Measurements from ENCODE around the gene PAX6. TPM values are rescaled to one million over a fixed set of nuclear protein-coding genes. Genes with fewer than 3 reads are reported as not detected.

PAX6 gene
- total RNA-seq, 1 experiment from 2014 or later, result 22.4 TPM

DNA sequence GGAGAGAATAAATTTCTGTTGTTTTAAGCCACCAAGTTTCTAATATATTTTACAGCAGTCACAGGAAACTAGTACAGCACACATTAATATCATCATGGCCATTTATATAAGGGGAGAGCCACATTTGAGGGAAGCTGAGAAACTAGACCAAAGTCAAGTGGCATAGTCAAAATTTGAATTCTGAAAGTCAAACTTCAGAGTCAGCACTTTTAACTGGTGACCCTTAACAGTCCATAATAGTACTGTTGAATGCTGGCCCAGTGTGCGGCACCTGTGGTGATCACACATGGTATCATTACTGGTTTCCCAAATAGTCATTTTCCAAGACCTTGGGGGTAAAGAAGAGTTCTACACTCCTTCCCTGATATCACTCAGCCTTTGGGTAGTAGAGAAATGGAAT, 44.3 kb upstream of the PAX6 start:
- Histone ChIP-seq H3K27ac (ENCODE audit: low read depth, low read length, poor library complexity, severe bottlenecking) (no peak overlapping the region), H3K4me1 (ENCODE audit: insufficient read depth, low read length, poor library complexity, severe bottlenecking) (no peaks in the 10 kb centered on the region), H3K27me3 (replicated peaks; ENCODE audit: insufficient read depth, low read depth, low read length, poor library complexity) (peaks cover 33% of the 10 kb centered on the region), H3K9me3 (ENCODE audit: low read depth, low read length, poor library complexity, severe bottlenecking) (no peaks in the 10 kb centered on the region), H3K36me3 (ENCODE audit: insufficient read depth, low read length, poor library complexity, severe bottlenecking) (no peaks in the 10 kb centered on the region), H3K4me3 (ENCODE audit: low read depth, low read length, poor library complexity, severe bottlenecking) (no peak overlapping the region)
- CTCF ChIA-PET, result no interaction called here
- POLR2A ChIA-PET (ENCODE audit: low non-redundant PET), result no interaction called here
- no TSS peak for BruUV-seq (replicated peaks)
- no peak for DNase-seq (ENCODE audit: low spot score)
- intact Hi-C loops (cut with micrococcal nuclease; ENCODE audit: unreplicated experiment), result no loop called here
- TF ChIP-seq, protein P1, sequence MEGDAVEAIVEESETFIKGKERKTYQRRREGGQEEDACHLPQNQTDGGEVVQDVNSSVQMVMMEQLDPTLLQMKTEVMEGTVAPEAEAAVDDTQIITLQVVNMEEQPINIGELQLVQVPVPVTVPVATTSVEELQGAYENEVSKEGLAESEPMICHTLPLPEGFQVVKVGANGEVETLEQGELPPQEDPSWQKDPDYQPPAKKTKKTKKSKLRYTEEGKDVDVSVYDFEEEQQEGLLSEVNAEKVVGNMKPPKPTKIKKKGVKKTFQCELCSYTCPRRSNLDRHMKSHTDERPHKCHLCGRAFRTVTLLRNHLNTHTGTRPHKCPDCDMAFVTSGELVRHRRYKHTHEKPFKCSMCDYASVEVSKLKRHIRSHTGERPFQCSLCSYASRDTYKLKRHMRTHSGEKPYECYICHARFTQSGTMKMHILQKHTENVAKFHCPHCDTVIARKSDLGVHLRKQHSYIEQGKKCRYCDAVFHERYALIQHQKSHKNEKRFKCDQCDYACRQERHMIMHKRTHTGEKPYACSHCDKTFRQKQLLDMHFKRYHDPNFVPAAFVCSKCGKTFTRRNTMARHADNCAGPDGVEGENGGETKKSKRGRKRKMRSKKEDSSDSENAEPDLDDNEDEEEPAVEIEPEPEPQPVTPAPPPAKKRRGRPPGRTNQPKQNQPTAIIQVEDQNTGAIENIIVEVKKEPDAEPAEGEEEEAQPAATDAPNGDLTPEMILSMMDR (conservative IDR thresholded peaks at IDR 0.05; ENCODE audit: low read depth, low read length), result no peak
- no peak for TF ChIP-seq EZH2 (IDR thresholded peaks at IDR 0.05; ENCODE audit: borderline replicate concordance, low read depth, low read length, poor library complexity, severe bottlenecking)

DNA sequence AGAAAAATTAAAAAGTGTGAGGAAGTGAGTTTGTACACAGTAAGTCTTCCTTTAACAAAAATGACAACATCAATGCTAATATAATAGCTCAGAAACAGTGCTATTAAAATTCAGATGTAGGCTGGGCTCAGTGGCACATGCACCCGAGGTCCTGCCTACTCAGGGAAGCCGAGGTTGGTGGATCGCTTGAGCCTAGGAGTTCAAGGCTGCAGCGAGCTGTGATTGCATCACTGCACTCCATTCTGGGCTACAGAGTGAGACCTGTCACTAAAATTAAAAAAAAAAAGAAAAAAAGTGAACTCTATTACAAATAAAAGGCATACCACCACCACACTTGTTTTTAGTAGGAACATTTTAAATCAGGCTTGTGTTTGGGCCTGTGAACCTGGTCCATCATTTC, 39.2 kb upstream of the PAX6 start:
- intact Hi-C loops (cut with micrococcal nuclease; ENCODE audit: unreplicated experiment), result no loop called here
- no peaks in the 10 kb centered on the region for H3K36me3 ChIP-seq (ENCODE audit: insufficient read depth, low read length, poor library complexity, severe bottlenecking)
- no peak overlapping the region for H3K27ac ChIP-seq (ENCODE audit: low read depth, low read length, poor library complexity, severe bottlenecking)
- TF ChIP-seq EZH2 (IDR thresholded peaks at IDR 0.05; ENCODE audit: borderline replicate concordance, low read depth, low read length, poor library complexity, severe bottlenecking), result no peak
- TF ChIP-seq, protein P1 (conservative IDR thresholded peaks at IDR 0.05; ENCODE audit: low read depth, low read length), result no peak
- DNase-seq (ENCODE audit: low spot score), result no peak
- no peaks in the 10 kb centered on the region for H3K4me1 ChIP-seq (ENCODE audit: insufficient read depth, low read length, poor library complexity, severe bottlenecking)
- no peaks in the 10 kb centered on the region for H3K9me3 ChIP-seq (ENCODE audit: low read depth, low read length, poor library complexity, severe bottlenecking)
- CTCF ChIA-PET, result no interaction called here
- BruUV-seq (replicated peaks), result no TSS peak
- H3K27me3 ChIP-seq (replicated peaks; ENCODE audit: insufficient read depth, low read depth, low read length, poor library complexity), result peaks cover 23% of the 10 kb centered on the region
- POLR2A ChIA-PET (ENCODE audit: low non-redundant PET), result no interaction called here
- H3K4me3 ChIP-seq (ENCODE audit: low read depth, low read length, poor library complexity, severe bottlenecking), result no peak overlapping the region

DNA sequence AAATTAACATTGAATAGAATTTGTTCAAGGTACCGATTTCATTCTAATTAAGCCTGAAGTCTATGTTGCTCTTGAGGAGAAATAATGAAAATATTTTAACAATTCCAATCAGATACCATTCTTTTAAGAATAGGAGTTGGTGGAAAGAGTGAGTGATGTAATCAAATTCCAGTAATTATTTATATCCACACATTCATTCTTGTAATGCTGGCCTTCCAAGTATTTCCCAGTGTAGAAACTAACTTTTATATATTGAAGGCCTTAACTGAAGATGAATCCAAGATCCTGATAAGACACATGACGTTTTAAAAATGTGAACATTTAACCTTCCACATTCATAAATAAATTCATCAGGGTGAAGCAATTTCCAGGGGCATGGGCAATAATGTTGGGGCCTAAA, 36.6 kb upstream of the PAX6 start:
- DNase-seq (ENCODE audit: low spot score), result no peak
- Histone ChIP-seq H3K36me3 (ENCODE audit: insufficient read depth, low read length, poor library complexity, severe bottlenecking) (no peaks in the 10 kb centered on the region), H3K27me3 (replicated peaks; ENCODE audit: insufficient read depth, low read depth, low read length, poor library complexity) (peaks cover 20% of the 10 kb centered on the region), H3K27ac (ENCODE audit: low read depth, low read length, poor library complexity, severe bottlenecking) (no peak overlapping the region), H3K9me3 (ENCODE audit: low read depth, low read length, poor library complexity, severe bottlenecking) (no peaks in the 10 kb centered on the region), H3K4me1 (ENCODE audit: insufficient read depth, low read length, poor library complexity, severe bottlenecking) (no peaks in the 10 kb centered on the region), H3K4me3 (ENCODE audit: low read depth, low read length, poor library complexity, severe bottlenecking) (no peak overlapping the region)
- no peak for TF ChIP-seq EZH2 (IDR thresholded peaks at IDR 0.05; ENCODE audit: borderline replicate concordance, low read depth, low read length, poor library complexity, severe bottlenecking)
- TF ChIP-seq, protein P1 (conservative IDR thresholded peaks at IDR 0.05; ENCODE audit: low read depth, low read length), result no peak
- CTCF ChIA-PET, result no interaction called here
- POLR2A ChIA-PET (ENCODE audit: low non-redundant PET), result no interaction called here
- BruUV-seq (replicated peaks), result no TSS peak
- intact Hi-C loops (cut with micrococcal nuclease; ENCODE audit: unreplicated experiment), result no loop called here
